Stomach (tissue), 9 donors: ENCODE data around the gene RIPOR3. TPM values are rescaled to one million over a fixed set of nuclear protein-coding genes. Genes with fewer than 3 reads are reported as not detected.
"Not testable (repeated sequence)": the region's sequence is repeated elsewhere in the genome, so short reads cannot be mapped to it uniquely, and the experiment has no call there.

ENCODE experiments used
- DNase-seq, 2 donors: peaks; one replicate each; pipeline versions ENCODE4 v3.0.0 to v3.0.0-alpha.2; 2013 to 2019
- H3K27ac ChIP-seq, 5 donors: fragments of 200-600 bp in 4 of 5; sonication (generic) in 4 of 5; one replicate each; pipeline ENCODE4 v1.5.1; 2013 to 2019; ENCODE audit warnings: mild to moderate bottlenecking in 1 of 5, moderate library complexity in 1 of 5
- H3K27me3 ChIP-seq, 3 donors: fragments of 200-600 bp; sonication (generic); one replicate each; pipeline ENCODE4 v1.5.1; 2017 to 2019; ENCODE audit warnings: mixed run types in 1 of 3
- H3K36me3 ChIP-seq, 4 donors: fragments of 200-600 bp; sonication (generic); 1 replicate in 3 of 4; 2 replicates in 1 of 4; pipeline ENCODE4 v1.5.1; 2016 to 2019
- H3K4me1 ChIP-seq, 4 donors: fragments of 200-600 bp; sonication (generic); one replicate each; pipeline ENCODE4 v1.5.1; 2016 to 2019
- H3K4me3 ChIP-seq, 4 donors: fragments of 200-600 bp; sonication (generic) in 3 of 4; one replicate each; pipeline ENCODE4 v1.5.1; 2016 to 2019; ENCODE audit warnings: mild to moderate bottlenecking in 1 of 4
- H3K9me3 ChIP-seq, 4 donors: fragments of 200-600 bp; sonication (generic); one replicate each; pipeline ENCODE4 v1.5.1; 2016 to 2019
- EP300 ChIP-seq: sonication (generic); formaldehyde crosslinking; IDR thresholded peaks from one replicate; pipeline ENCODE4 v1.6.1; 2017; ENCODE audit warnings: antibody characterized with exemption
- POLR2A ChIP-seq, 4 donors: fragments of 450-650 bp; IDR thresholded peaks; one replicate each; pipeline ENCODE4 v1.6.1; 2016; ENCODE audit warnings: antibody characterized with exemption in 4 of 4, control low read depth in 2 of 4, mild to moderate bottlenecking in 1 of 4, moderate library complexity in 1 of 4
- POLR2AphosphoS5 ChIP-seq, 3 donors: sonication (generic); formaldehyde crosslinking; IDR thresholded peaks; one replicate each; pipeline ENCODE4 v1.6.1; 2016; ENCODE audit warnings: antibody characterized with exemption in 3 of 3
- WGBS, 5 donors: extraction: QIAGEN DNeasy Blood & Tissue Kit in 3 of 5; methylation state at CpG; one replicate each; pipeline versions ENCODE4 v1.1.5 to v1.1.7; 2013 to 2018; 5-methylcytosine and 5-hydroxymethylcytosine counted together
- intact Hi-C: fragments of 100-400 bp; cut with DNase I; formaldehyde crosslinking; loops from one replicate; pipeline ENCODE4 v1.15.1; 2023; ENCODE audit warnings: low total_unique reads
- polyA plus RNA-seq, 3 donors: library from polyadenylated mRNA; stranded (reverse); fragments of 200-250 nt; gene quantifications; one replicate each; pipeline ENCODE4 v1.2.3, GENCODE V29; 2013
- total RNA-seq, 5 donors: library from RNA; depleted of rRNA; stranded (reverse); fragments of >200 nt; gene quantifications; one replicate each; pipeline versions ENCODE4 v1.1.0 to v1.2.3, GENCODE V29; 2014 to 2016
- TF ChIP-seq, protein P1 (sequence below), 7 experiments: fragments of 450-650 bp in 4 of 7; fragments of 200-600 bp in 3 of 7; sonication (generic) in 3 of 7; IDR thresholded peaks; one replicate each; pipeline ENCODE4 v1.5.1; 2016 to 2019; ENCODE audit warnings: antibody characterized with exemption in 7 of 7, control low read depth in 2 of 7, mild to moderate bottlenecking in 1 of 7
- donor health status: healthy with polysubstance abuse.
- donor health status: Bipolar disorder and iron deficiency.
- donor health status: healthy.

The RIPOR3 gene
- total and polyA plus RNA-seq, 8 donors: 4.4 to 61.1 (median 8.2) TPM

DNA sequence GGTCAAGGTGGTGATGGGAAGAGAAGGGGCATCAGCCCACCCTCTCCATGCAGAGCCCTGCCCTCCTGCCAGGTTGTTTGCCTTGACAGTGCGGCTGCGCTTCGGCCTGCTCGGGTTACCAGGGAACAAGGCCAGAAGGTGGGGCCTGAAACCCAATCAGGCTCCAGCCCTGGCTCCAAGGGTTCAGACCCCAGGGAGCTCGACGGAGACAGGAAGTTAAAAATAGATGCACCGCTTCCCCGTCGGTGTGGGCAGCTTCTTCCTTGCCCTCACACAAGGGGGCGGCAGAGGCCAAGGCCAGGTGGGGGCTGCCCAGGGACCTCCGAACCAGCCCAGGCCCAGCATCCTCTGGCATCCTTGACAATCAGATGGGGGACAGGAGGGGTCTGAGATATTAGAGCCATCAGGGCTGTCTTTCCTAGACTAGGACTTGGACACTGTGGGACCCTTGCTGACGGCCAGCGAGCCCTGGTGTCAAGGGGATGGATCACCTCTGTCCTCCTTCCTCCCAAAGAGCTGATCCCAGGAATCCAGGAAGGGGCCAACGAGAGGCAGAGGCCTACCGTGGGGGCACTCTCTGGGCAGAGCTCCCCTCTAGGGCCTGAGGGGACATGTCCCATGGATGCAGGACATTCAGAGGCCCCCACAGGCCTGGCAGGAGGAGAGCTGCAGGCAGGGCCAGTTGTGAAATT, 65.2 kb downstream of the RIPOR3 start:
- intact Hi-C loops: loop anchor here (10.0 kb wide), 1 partner anchor 119 kb away; no protein-coding TSS in a partner anchor
- peaks cover 0 to 8% (median 5%) of the 10 kb centered on the region in 4 donors for H3K9me3 ChIP-seq
- DNase-seq: peak; percentile 51 to 68
- TF ChIP-seq POLR2A (IDR thresholded peaks at IDR 0.05): no peak
- TF ChIP-seq, protein P1, sequence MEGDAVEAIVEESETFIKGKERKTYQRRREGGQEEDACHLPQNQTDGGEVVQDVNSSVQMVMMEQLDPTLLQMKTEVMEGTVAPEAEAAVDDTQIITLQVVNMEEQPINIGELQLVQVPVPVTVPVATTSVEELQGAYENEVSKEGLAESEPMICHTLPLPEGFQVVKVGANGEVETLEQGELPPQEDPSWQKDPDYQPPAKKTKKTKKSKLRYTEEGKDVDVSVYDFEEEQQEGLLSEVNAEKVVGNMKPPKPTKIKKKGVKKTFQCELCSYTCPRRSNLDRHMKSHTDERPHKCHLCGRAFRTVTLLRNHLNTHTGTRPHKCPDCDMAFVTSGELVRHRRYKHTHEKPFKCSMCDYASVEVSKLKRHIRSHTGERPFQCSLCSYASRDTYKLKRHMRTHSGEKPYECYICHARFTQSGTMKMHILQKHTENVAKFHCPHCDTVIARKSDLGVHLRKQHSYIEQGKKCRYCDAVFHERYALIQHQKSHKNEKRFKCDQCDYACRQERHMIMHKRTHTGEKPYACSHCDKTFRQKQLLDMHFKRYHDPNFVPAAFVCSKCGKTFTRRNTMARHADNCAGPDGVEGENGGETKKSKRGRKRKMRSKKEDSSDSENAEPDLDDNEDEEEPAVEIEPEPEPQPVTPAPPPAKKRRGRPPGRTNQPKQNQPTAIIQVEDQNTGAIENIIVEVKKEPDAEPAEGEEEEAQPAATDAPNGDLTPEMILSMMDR (IDR thresholded peaks at IDR 0.05): peak in 5 of 7 experiments; percentile 18 to 63 (median 49)
- no peak for TF ChIP-seq EP300
- TF ChIP-seq POLR2AphosphoS5 (IDR thresholded peaks at IDR 0.05): peak in 1 of 3 donors; percentile 12
- no peak overlapping the region for H3K4me3 ChIP-seq
- peaks cover 0 to 26% (median 20%) of the 10 kb centered on the region in 4 donors for H3K4me1 ChIP-seq
- H3K27ac ChIP-seq: peak overlapping the region in 4 of 5 donors; percentile 23 to 64 (median 36)
- WGBS, 5 donors: 32 to 51% (median 37%) methylated on average over 7 to 15 of the region's 15 CpGs
- H3K27me3 ChIP-seq: no peaks in the 10 kb centered on the region
- H3K36me3 ChIP-seq: peaks cover 0 to 11% (median 0%) of the 10 kb centered on the region in 4 donors

DNA sequence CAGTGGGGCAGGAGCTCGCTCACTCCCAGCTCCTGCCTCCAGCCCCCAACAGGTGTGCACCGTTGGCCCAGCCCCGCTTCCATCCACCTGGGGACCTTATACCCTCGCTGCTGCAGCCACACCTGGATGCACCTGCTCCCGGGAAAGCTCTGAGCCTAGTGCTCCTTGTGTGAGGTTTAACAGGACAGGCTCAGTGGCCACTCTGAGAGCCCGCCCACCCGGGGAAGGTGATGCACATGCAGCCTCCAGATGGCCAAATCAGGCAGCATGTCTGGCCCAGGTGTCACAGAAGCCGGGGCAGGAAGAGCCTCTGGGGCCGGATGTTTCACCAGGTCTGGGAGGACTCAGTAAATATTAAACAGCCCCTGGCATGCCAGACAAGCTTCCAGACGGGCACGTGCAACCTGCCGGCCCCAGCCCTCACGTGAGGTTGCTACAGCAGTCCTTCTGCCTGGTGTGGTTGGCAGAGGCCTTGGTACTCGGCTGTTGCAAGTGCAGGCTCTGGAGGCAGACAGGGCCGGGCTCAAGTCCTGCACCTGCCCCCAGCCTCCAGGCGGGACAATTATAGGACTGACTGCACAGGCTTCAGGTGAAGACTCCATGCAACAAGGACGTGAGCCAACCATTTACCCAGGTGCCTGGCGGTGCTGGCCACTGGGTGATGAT, 66.9 kb downstream of the RIPOR3 start:
- intact Hi-C loops: loop anchor here (10.0 kb wide), 1 partner anchor 120 kb away; no protein-coding TSS in a partner anchor
- 46 to 66% (median 53%) methylated on average over 14 to 18 of the region's 18 CpGs for WGBS, 5 donors
- no peak for TF ChIP-seq POLR2A (IDR thresholded peaks at IDR 0.05)
- TF ChIP-seq POLR2AphosphoS5 (IDR thresholded peaks at IDR 0.05): no peak
- TF ChIP-seq EP300: no peak
- TF ChIP-seq, protein P1 (IDR thresholded peaks at IDR 0.05): no peak

DNA sequence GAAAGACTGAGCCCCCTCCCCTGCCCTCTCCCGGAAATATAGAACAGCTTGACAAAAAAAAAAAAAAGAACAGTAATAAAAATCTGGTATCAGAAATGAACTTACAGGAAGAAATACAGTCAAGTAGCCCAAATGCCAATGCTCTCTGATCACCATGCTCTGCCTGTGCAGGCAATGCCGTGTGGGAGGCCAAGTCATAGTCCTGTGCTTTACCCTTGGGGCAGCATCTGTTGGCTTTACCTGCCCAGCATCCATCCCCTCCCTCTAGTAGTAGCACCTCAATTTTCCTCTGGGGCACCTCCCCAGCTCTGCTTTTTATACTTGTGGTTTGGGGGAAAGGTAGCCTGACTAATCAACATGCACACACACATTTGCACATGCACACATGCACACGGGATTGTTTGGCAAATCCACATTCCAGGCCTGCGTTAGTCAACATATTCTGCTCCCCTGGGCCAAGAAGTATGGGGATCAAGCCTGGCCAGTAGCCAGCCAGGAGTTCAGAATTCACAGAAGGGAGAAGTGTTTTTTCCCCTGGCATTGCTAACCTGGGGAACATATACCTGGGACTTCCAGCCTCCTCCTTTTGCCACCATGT, 70.2 kb downstream of the RIPOR3 start:
- Histone ChIP-seq H3K9me3 (peaks cover 0 to 13% (median 10%) of the 10 kb centered on the region in 4 donors), H3K27ac (no peak overlapping the region), H3K36me3 (peaks cover 0 to 14% (median under 1%) of the 10 kb centered on the region in 4 donors), H3K4me3 (no peak overlapping the region), H3K4me1 (peaks cover 0 to 20% (median 17%) of the 10 kb centered on the region in 4 donors), H3K27me3 (no peaks in the 10 kb centered on the region)
- DNase-seq: no peak
- TF ChIP-seq EP300: no peak
- 54 to 90% (median 86%) methylated on average over 4 of the region's 4 CpGs for WGBS, 5 donors
- intact Hi-C loops: loop anchor here (10.0 kb wide), 1 partner anchor 124 kb away; no protein-coding TSS in a partner anchor

More for the DNA sequence above, 66.9 kb downstream of the RIPOR3 start:
- peaks cover 0 to 26% (median 20%) of the 10 kb centered on the region in 4 donors for H3K4me1 ChIP-seq
- DNase-seq: peak; percentile 71 to 78
- H3K36me3 ChIP-seq: peaks cover 0 to 14% (median 0%) of the 10 kb centered on the region in 4 donors
- no peak overlapping the region for H3K4me3 ChIP-seq
- H3K27me3 ChIP-seq: no peaks in the 10 kb centered on the region
- H3K27ac ChIP-seq: peak overlapping the region in 4 of 5 donors; percentile 10 to 64 (median 30)
- peaks cover 0 to 13% (median 10%) of the 10 kb centered on the region in 4 donors for H3K9me3 ChIP-seq

DNA sequence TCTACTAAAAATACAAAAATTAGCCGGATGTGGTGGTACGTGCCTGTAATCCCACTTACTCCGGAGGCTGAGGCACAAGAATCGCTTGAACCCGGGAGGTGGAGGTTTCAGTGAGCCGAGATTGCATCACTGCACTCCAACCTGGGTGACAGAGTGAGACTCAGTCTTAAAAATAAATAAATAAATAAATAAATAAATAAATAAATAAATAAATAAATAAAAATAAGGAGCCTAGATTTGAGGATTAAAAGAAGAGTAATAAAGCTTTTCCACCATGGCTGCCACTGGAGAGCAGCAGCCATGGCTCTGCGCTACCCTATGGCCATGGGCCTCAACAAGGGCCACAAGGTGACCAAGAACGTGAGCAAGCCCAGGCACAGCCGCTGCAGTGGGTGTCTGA, 70.9 kb downstream of the RIPOR3 start:
- peaks cover 0 to 13% (median 10%) of the 10 kb centered on the region in 4 donors for H3K9me3 ChIP-seq
- H3K27ac ChIP-seq, DNase-seq, H3K27me3 ChIP-seq, H3K4me3 ChIP-seq: not testable (repeated sequence)
- peaks cover 0 to 13% (median 9%) of the 10 kb centered on the region in 4 donors for H3K4me1 ChIP-seq
- intact Hi-C loops: loop anchor here (10.0 kb wide), 1 partner anchor 124 kb away; no protein-coding TSS in a partner anchor
- WGBS, 5 donors: 93 to 98% (median 97%) methylated on average over 9 of the region's 9 CpGs
- H3K36me3 ChIP-seq: peaks cover 0 to 20% (median 2%) of the 10 kb centered on the region in 4 donors

DNA sequence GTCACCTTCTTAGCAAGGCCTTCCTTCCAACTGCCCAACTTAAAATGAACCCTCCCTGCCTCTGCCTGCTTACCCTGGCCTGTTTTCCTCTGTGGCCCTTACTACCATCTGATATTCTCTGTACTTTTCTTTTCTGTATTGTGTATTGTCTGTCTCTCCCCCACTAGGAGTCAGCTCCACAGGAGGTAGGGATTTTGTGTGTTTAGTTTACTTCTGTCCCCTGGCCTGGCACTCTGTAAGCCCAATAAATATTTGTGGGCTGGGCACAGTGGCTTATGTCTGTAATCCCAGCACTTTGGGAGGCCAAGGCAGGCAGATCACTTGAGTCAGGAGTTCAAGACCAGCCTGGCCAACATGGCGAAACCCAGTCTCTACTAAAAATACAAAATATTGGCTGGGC, 72.8 kb downstream of the RIPOR3 start:
- Histone ChIP-seq H3K4me1 (no peaks in the 10 kb centered on the region), H3K27ac (no peak overlapping the region), H3K36me3 (peaks cover 0 to 28% (median 2%) of the 10 kb centered on the region in 4 donors), H3K27me3 (no peaks in the 10 kb centered on the region), H3K4me3 (no peak overlapping the region), H3K9me3 (peaks cover 0 to 13% (median 10%) of the 10 kb centered on the region in 4 donors)
- no peak for TF ChIP-seq POLR2AphosphoS5 (IDR thresholded peaks at IDR 0.05)
- TF ChIP-seq, protein P1 (IDR thresholded peaks at IDR 0.05): no peak
- TF ChIP-seq EP300: no peak
- no peak for TF ChIP-seq POLR2A (IDR thresholded peaks at IDR 0.05)
- intact Hi-C loops: no loop called here
- 94 to 100% (median 100%) methylated on average over 1 of the region's 1 CpG for WGBS, 5 donors
- no peak for DNase-seq
